Stomach (tissue), 4 donors: ENCODE data around the gene LIPT1.

ENCODE experiments used
- CTCF ChIP-seq, 7 experiments: fragments of 450-650 bp in 4 of 7; fragments of 200-600 bp in 3 of 7; sonication (generic) in 3 of 7; IDR thresholded peaks; one replicate each; pipeline ENCODE4 v1.5.1; 2016 to 2019; ENCODE audit warnings: antibody characterized with exemption in 7 of 7, control low read depth in 2 of 7, mild to moderate bottlenecking in 1 of 7
- POLR2A ChIP-seq, 4 donors: fragments of 450-650 bp; IDR thresholded peaks; one replicate each; pipeline ENCODE4 v1.6.1; 2016; ENCODE audit warnings: antibody characterized with exemption in 4 of 4, control low read depth in 2 of 4, mild to moderate bottlenecking in 1 of 4, moderate library complexity in 1 of 4

GRCh38 chr2:99188357-99188756 lies 33.6 kb downstream of the LIPT1 start:
- TF ChIP-seq CTCF (IDR thresholded peaks at IDR 0.05) (no peak), POLR2A (IDR thresholded peaks at IDR 0.05) (no peak)
